T-helper 22 cell (primary cell): ENCODE results near the gene FGD4.

Experiments
- DNase-seq: peaks from one replicate; pipeline ENCODE4 v3.0.0-alpha.2; 2020; ENCODE audit warnings: low read depth

The FGD4 gene

DNA sequence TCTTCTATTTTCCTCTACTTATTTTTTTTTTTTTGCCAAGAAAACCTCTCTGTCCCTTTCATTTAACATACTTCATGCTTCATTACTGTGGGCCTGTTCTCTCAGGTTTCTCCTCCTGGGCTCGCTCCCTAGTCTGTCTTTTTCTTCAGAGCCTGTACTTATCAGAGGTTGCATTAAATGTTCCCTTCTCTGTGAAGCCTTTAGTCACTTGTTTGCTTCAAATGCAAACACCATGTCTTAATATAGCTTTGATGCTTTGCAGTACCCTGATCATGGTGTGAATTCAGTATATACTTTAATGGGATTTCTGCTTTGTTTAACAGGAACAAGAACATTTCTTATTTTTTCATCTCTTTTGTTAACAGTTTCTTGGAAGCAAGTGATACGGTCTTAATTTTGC lies 207.1 kb downstream of the FGD4 start:
- no peak for DNase-seq

DNA sequence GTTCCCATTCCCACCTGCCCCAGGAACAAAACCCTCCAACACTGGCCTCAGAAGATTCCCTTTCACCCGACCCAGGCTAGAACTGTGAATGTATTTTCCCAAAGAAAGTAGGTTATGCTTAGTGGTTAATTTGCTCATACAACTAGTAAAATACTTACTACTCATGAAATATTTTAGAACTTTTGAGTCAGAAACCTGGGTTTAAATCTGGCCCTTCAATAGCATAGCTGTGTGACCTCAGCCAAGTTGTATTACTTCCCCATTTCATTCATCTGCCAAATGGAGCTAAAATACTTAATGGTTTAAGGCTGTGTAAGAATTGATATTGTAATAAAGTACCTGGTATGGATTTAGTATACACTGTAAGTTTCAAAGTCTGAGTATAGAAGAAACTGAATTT lies 210.6 kb downstream of the FGD4 start:
- DNase-seq: no peak

DNA sequence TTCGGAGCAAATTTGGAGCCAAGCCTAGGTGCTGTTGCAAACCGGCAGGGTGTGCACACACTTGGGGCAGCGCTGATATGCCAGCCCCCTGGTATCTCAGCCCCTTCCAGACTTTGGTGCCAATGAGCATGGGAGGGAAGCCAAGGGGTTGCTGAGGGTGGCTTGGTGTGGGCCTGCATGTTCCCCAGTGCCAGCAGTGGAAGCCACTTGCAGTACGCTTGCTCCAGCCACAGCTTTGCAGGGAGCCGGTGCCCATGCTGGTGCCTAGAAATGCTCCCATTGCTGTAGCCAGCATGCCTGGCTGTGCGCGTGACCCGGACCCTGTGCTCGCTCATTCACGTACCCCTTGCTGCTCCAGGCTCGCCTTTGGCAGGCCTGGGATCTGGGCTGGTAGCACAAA lies 212.6 kb downstream of the FGD4 start:
- no peak for DNase-seq

DNA sequence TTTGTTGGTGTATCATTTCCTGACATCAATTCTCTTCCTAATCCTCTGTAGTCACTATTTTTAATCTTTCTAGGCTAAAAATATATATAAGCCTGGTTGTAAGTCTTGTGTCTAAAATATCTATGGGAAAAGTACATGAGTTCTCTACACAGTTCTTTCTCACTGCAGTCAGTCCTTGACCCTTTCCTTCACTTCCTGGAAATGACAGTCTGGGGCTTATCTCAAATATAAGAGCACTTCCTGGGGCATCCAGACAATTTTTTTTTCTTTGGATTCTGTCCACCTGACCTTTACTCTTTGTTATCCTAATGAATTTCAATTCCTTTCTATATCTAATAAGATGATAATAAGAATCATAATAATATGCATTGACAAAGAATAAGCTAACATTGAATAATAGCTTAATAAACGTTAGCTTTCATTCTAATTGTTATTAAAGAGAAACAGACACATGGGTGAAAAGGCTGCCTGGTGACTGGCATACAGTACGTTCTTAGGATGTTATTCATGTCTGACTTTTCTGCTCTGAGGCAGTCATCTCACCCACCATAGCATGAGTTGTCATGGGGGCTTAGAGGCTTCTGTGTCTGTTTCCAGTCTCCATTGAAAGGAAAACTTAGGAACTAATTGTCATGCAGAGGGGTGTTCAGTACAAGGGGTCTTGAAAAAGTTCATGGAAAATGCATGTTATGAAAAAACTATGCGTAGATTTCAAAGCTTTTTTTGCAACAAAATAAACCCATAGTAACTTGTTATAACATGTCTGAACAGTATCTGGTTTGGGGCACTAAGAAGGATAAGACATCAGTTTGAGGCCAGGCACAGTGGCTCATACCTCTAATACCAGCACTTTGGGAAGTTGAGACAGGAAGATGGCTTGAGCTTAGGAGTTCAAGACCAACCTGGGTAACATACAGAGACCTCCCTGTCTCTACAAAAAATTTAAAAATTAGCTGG lies 213.6 kb downstream of the FGD4 start:
- DNase-seq: no peak

DNA sequence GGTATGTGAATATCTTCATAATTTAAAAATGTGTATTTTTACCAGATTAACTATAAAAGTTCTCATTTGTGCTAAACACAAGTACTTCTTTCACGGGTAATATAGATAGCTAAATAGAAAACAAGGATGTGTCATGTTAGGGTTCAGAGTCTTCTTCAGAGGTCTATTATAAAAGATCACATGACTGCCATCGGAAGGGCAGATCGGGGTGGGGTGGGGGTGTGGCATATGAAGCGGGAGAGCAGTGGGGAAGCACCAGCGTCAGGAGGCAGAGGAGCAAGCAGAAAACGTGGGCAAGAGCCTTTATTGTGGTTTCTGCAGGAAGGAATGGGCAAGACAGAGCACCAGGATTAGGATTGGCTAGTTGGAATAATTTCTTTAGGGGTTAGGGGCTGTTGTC lies 216.1 kb downstream of the FGD4 start:
- DNase-seq: no peak

DNA sequence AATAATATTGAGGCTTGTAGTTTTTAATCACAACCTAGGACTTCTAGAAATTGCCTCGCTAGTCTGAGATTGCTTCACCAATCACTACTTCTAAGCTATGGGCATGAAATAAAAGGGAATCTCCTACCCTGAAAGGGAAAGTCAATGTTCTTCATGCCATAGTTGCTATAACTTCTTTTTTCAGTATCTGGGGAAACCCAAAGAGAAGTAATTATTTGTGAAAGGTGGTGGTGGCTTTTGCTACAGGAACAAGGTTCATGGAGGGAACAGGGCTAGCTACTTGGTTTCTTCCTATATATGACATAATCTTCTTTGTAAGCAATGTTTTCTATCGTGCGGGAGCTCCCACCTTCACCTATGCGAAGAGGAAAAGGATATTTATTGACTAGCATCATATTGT lies 218.2 kb downstream of the FGD4 start:
- no peak for DNase-seq

DNA sequence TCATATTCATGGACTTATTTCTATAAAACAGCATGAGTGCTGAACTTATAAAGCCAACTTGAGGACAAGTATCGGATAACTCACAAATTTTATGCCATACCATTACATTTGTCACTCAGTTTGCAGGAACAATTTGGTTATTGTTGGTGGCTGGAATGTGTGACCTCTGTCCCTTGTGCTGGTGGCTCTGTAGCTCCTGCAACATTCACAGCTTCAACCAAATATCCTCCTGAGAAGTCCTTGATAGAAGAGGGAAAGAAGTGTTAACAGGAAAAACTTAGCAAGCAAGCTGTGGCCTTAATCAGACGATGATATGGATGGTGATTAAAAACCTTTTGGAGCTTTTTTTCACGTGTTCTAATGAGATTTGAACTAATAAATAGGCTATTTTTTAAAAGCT lies 218.8 kb downstream of the FGD4 start:
- no peak for DNase-seq

DNA sequence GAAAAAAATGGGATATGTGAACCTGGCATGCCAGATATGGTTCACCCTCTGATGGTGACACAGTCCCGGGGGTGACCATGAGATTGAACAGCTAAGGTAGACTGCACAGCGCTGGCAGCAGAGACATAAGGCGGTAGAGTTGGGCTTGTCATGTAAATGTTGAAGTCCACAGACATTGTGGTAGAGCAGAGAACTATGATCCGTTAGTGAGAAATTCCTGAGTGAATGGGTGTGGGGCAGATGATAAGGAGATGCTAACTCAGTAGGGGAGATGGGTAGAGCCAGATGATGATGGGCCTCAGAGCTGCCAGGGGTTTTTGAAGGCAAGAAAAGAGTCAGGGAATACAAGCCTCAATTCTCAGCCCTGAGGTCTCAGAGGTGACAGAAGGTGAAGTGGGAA lies 228.6 kb downstream of the FGD4 start:
- DNase-seq: no peak

DNA sequence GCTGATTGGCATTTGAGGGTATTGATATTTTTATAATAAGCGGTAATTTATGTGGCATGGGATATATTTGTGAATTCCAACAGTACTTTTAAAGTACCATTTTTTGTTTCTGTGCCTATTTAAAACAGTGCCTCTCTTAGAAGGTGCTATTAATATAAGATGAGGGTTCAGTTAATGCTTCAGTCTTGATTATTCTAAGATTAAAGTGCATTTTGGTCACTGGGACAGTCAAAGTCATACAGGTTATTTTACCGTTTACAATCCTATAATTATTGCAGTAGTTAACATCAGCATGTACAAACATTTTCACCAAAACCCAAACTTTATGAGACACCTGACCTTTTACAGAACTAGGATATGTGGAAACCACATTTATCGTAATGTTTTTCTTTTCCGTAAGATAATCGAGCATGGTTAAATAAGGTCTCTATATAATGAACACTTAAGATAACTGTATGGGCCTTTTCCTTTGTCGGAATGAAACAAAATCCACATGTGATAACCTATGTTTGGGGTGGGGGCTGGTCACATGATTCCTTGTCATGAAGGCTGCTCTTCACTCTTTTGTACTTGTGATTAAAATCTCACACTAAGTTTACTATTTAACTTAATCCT lies 242.0 kb downstream of the FGD4 start:
- DNase-seq: no peak

DNA sequence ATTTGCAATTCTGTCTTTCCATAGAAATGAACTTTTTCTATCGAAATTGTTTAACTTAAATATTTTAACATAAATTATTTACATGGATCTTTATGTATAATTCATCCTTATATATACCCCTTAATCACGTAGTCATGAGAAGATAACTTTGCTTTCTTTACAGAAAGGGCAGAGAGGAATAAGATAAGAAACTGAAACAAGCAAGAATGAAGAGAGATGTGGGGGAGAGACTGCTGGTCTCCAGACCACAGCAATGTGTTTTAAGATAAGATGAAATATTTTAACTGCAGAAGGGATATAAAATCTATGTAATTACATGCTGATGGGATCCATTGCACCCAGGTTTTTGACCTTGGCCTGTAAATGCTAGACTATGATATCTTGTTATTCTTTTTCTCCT lies 245.1 kb downstream of the FGD4 start:
- DNase-seq: no peak

DNA sequence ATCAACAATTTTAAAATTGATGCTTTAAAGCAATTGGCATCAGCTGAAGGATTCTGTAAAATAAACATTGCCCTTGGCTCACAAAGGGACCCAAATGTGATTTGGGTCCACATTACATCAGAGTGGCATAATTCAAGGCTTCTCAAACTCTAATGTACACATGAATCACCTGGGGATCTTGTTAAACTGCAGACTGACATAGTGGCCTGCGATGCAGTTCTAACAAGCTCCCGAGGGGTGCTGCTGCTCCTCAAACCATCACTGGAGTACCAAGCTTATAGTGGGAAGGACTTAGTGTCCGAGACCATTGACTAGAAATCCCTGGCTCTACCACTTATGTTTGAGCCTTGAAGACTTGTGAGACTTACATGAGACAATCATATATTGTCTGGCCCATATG lies 247.9 kb downstream of the FGD4 start:
- DNase-seq: no peak

DNA sequence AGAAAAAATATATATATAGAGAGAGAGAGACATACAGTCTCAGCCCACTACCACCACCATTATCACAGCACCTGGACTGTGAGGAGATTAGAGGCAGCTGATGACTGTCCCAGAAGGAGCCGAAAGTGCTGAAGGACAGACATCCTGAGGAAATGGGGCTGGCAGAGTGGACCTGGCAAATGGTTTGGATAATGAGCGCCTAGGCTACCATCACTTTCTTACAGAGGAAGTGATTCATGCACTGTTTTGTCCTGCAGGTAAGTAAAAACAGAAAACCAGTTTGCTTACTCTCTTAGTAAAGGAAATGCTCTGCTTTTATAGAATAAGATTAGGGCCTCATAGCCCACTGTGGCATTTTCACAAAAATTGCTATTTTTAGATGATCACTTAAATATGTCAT lies 251.2 kb downstream of the FGD4 start:
- DNase-seq: no peak

DNA sequence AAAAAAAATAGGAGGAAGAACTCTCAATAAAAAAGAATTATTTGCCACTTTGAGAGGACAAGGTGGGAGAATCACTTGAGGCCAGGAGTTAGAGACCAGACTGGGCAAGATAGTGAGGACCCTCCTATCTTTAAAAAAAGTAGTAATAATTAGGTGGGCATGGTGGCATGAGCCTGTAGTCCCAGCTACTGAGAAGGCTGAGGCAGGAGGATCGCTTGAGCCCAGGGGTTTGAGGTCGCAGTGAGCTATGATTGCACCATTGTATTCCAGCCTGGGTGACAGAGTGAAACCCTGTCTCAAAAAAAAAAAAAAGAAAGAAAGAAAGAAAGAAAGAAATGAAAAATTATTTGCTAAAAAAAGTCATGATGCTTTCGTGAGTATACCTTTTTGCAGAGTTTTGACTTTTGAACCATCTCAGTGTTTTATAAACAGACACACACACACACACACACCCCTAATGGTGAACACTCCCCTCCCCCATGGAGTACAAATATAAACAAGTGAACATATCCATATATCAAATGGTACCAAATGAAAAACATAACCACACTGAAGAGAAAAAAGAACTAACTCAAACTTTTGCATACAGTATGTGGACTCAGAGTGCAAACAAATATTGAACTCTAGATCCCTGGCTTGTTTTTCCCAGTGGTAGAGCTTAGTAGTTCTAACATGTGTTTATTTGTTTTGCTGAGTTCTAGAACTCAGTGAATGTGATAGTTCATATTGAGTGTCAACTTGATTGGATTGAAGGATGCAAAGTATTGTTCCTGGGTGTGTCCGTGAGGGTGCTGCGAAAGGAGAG lies 252.0 kb downstream of the FGD4 start:
- no peak for DNase-seq

DNA sequence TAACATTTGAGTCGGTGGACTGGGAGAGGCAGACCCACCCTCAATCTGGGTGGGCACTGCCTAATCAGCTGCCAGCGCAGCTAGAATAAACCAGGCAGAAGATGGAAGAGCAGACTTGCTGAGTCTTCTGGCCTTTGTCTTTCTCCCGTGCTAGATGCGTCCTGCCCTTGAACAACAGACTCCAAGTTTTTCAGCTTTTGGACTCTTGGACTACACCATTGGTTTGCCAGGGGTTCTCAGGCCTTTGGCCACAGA lies 252.5 kb downstream of the FGD4 start:
- DNase-seq: no peak

DNA sequence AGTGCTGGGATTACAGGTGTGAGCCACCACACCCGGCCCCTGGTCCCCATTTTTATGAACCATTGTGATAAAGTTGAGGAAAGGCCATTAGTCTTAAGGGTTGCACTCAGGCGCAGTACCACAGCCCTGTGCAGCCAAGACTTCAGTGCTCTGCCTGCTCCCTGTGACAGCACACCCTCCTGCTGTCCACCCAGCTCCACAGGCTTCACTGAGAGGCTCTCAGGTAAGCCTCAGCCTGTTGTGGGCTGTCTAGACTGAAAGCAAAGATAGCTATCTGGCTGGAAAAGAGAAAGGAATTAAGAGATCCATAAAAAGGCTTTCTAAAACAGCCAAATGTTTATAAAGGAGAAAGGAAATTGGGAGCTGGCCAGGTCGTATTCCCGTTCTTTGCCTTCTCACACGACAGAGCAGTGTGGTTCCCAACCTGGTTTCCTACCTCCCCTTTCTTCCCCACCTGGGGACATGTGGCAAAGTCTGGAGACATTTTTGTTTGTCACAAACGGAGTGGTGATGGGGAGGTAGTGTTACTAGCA lies 260.6 kb downstream of the FGD4 start:
- no peak for DNase-seq

DNA sequence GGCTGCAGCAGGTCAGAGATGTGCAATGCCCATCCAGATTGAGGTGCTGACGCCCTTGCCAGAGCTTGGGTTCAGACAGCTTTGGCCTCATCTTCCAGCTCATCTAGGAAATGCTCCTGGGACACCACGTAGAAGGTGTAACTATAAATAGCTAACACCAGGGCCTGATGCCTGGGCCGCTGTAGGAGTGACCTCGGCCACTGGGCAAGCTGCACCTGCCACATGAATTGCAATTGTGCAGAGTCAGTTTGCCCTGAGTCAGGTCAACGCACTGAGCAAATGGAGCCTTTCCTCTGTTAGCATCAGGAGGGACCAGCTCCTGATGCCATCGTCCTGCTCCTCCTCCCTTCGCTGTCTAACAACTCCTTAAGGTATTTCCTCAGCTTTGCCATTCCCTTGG lies 262.3 kb downstream of the FGD4 start:
- no peak for DNase-seq

DNA sequence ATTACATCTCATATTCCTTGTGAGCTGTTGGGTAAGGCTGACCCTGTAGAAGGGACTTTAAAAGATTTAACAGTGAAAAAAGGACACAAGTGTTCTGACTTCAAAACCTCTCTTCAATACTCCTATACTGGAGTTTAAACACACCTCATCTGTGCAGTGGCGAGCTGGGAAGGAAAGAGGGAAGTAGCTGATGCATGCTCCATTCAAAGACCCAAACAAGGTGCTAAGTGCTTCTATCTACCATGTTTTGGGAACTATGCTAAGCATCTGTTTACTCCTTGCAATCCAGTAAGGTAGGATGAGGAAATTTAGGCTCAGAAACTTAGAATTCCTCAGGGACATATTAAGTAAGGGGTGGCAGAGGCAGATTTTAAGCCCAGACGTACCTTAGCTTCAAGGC lies 263.3 kb downstream of the FGD4 start:
- DNase-seq: no peak

DNA sequence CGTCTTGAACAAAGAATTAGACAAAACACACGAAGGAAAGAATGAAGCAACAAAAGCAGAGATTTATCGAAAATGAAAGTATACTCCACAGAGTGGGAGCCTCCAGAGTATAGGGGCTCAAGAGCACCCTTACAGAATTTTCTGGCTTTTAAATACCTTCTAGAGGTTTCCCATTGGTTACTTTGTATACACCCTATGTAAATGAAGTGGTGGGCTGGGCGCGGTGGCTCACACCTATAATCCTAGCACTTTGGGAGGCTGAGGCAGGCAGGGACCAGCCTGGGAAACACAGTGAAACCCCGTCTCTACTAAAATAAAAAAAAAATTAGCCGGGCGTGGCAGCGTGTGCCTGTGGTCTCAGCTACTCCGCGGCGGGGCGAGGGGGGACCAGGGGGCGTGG lies 266.7 kb downstream of the FGD4 start:
- no peak for DNase-seq

DNA sequence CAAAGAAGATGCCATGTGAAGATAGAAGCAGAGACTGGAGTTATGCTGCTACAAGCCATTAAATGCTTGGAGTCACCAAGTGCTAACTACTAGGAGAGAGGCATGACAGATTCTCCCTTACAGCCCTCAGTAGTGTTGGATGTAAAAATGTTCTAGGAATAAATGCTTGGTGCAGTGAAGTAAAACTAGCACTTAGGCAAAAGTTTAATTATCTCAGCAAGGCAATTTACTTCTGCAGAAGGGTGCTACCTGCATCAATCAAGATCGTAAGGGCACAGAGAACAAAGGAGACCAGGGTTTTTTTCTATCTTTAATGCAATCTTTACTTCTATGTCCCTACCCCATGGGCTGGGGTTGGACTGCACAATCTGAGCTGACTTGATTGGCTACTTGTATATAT lies 270.2 kb downstream of the FGD4 start:
- no peak for DNase-seq

DNA sequence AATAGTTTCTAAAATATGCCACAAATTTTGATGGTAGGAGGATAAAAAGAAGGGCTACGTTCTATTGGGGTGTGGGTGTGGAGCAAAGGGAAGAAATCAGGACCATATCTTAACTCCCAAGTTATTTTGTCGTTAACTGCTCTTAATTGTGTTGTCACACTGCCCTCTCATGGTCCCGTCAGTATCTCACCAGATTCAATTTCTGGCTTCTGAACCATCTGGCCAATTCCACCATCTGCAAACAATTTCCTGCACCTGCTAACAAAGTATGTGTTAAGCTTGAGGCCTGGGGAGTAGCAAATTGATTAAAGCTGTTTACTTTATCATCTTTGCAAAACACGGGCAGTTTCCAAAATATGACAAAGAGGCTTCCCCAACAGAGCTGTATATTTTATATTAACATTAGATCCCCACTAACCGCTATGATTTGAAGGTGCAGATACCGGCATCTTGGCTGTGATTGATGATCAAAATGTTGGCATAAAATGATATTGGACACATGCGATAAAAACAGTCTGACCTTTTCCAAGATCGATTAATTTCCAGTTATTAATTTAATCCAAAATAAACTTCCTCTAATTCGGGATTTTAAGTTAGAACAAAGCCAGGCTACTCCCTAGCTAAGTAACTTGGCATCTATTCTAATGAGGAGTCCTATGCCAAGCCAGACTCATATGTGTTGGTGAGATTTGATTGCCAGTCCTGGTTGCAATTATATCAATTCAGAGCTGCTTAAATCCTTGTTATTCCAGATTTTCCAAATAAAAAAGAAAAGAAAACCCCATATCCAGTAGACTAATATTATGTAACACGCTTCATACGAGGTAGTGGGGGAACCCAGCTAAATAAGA lies 272.8 kb downstream of the FGD4 start:
- DNase-seq: no peak

DNA sequence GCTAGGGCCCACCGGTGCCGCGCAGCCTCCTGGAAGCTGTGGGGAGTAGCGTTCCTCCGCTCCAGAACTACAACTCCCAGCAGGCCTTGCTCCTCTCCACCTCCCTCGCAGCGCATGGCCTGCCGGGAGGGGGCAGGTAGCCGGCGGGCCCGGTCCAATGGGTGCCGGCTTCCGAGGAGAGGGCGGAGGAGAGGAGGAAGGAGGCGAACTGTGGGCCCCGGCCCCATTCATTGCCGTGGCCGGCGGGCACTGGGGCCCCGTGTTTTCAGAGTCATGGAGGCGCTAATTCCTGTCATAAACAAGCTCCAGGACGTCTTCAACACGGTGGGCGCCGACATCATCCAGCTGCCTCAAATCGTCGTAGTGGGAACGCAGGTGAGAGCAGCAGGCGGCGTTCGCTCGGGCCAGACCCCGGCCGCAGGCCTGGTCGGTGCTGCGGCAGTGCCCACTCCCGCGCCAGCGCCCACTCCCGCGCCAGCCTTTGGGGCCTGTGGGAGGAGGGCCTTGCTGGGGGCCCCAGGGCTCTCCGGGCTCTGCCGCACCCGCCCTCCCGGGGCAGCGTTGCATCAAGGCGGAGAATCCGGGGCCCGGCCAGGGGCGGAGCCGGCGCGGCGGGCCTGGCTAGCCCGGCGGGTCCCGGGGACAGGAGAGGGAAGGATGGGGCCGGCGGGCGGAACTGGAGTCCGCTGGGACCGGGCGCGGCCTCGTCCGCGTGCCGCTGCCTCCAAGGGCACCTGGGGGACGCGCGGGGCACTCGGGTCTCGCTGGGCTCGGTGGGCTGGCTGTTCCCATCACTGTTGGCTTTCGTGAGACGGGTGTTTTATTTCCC lies 279.9 kb downstream of the FGD4 start, which contains the start of gene DNM1L:
TSS of gene DNM1L (plus strand) at position 211 of the 829 bp plus-strand sequence. CDS start at position 274, 63 bp downstream.
- peak; percentile 90 for DNase-seq
